Liver (tissue), 9 donors: ENCODE data around the gene PHF21B. TPM values are rescaled to one million over a fixed set of nuclear protein-coding genes. Genes with fewer than 3 reads are reported as not detected.

ENCODE experiments used
- DNase-seq: peaks from one replicate; pipeline ENCODE4 v3.0.0-alpha.2; 2017; ENCODE audit warnings: low spot score
- H3K27ac ChIP-seq, 2 donors: one replicate each; pipeline ENCODE4 v1.7.0; 2013; ENCODE audit warnings: inconsistent platforms in 2 of 2, low read length in 2 of 2, control low read depth in 1 of 2, low read depth in 1 of 2, mild to moderate bottlenecking in 1 of 2
- H3K27me3 ChIP-seq, 4 donors: one replicate each; pipeline versions ENCODE4 v1.6.1 to v1.7.0; 2013; ENCODE audit warnings: low read length in 3 of 4, inconsistent platforms in 1 of 4, mild to moderate bottlenecking in 1 of 4, moderate library complexity in 1 of 4; ENCODE audit not compliant: control insufficient read depth in 4 of 4, insufficient read depth in 4 of 4
- H3K36me3 ChIP-seq, 4 donors: one replicate each; pipeline versions ENCODE4 v1.6.1 to v1.7.0; 2013; ENCODE audit warnings: low read length in 3 of 4, mild to moderate bottlenecking in 3 of 4, low read depth in 1 of 4, moderate library complexity in 1 of 4; ENCODE audit not compliant: control insufficient read depth in 4 of 4, insufficient read depth in 3 of 4
- H3K4me1 ChIP-seq, 4 donors: one replicate each; pipeline versions ENCODE4 v1.6.1 to v1.7.0; 2013; ENCODE audit warnings: low read length in 3 of 4, mild to moderate bottlenecking in 3 of 4, moderate library complexity in 1 of 4; ENCODE audit not compliant: control insufficient read depth in 4 of 4, insufficient read depth in 4 of 4
- H3K4me3 ChIP-seq, 3 donors: one replicate each; pipeline versions ENCODE4 v1.6.1 to v1.7.0; 2013; ENCODE audit warnings: low read length in 3 of 3, control low read depth in 1 of 3, low read depth in 1 of 3, mild to moderate bottlenecking in 1 of 3
- H3K9ac ChIP-seq, 2 donors: one replicate each; pipeline ENCODE4 v1.7.0; 2013; ENCODE audit warnings: low read length in 2 of 2, mild to moderate bottlenecking in 2 of 2, moderate library complexity in 2 of 2, control low read depth in 1 of 2, low read depth in 1 of 2
- H3K9me3 ChIP-seq, 4 donors: one replicate each; pipeline versions ENCODE4 v1.6.1 to v1.7.0; 2013; ENCODE audit warnings: low read length in 3 of 4; ENCODE audit not compliant: control insufficient read depth in 4 of 4
- ATF3 ChIP-seq: IDR thresholded peaks from 2 replicates; pipeline ENCODE4 v1.6.1; 2016; ENCODE audit warnings: antibody characterized with exemption
- CTCF ChIP-seq: fragments of 150-350 bp; IDR thresholded peaks from 2 replicates; pipeline ENCODE4 v1.5.1; 2017; ENCODE audit warnings: improper control_type of control experiment, low read depth, low read length; ENCODE audit not compliant: missing input control
- EGR1 ChIP-seq, 2 donors: IDR thresholded peaks; 2 replicates each; pipeline ENCODE4 v1.6.1; 2016 to 2018; ENCODE audit warnings: antibody characterized with exemption in 2 of 2, low read depth in 2 of 2
- FOXA1 ChIP-seq: IDR thresholded peaks from 2 replicates; pipeline ENCODE4 v1.6.1; 2016; ENCODE audit warnings: antibody characterized with exemption
- FOXA2 ChIP-seq: IDR thresholded peaks from 2 replicates; pipeline ENCODE4 v1.6.1; 2016; ENCODE audit warnings: antibody characterized with exemption
- GABPA ChIP-seq, 2 donors: IDR thresholded peaks in 1 of 2; conservative IDR thresholded peaks in 1 of 2; 2 replicates each; pipeline ENCODE4 v1.6.1; 2016; ENCODE audit warnings: antibody characterized with exemption in 2 of 2, mild to moderate bottlenecking in 1 of 2, moderate library complexity in 1 of 2
- HNF4A ChIP-seq, 2 donors: conservative IDR thresholded peaks; 2 replicates each; pipeline ENCODE4 v1.6.1; 2016; ENCODE audit warnings: antibody characterized with exemption in 2 of 2, mild to moderate bottlenecking in 2 of 2
- HNF4G ChIP-seq: IDR thresholded peaks from 2 replicates; pipeline ENCODE4 v1.6.1; 2016; ENCODE audit warnings: antibody characterized with exemption
- JUND ChIP-seq, 2 donors: IDR thresholded peaks; 2 replicates each; pipeline ENCODE4 v1.6.1; 2016; ENCODE audit warnings: antibody characterized with exemption in 2 of 2
- MAX ChIP-seq: IDR thresholded peaks from 2 replicates; pipeline ENCODE4 v1.6.1; 2016; ENCODE audit warnings: antibody characterized with exemption
- NR2F2 ChIP-seq: IDR thresholded peaks from 2 replicates; pipeline ENCODE4 v1.6.1; 2016; ENCODE audit warnings: antibody characterized with exemption
- RAD21 ChIP-seq, 2 donors: IDR thresholded peaks; 2 replicates each; pipeline ENCODE4 v1.6.1; 2016; ENCODE audit warnings: antibody characterized with exemption in 2 of 2, mild to moderate bottlenecking in 2 of 2
- REST ChIP-seq: IDR thresholded peaks from 2 replicates; pipeline ENCODE4 v1.6.1; 2016; ENCODE audit warnings: antibody characterized with exemption, mild to moderate bottlenecking
- RXRA ChIP-seq, 2 donors: IDR thresholded peaks; 2 replicates each; pipeline ENCODE4 v1.6.1; 2017 to 2018; ENCODE audit warnings: antibody characterized with exemption in 2 of 2, mild to moderate bottlenecking in 1 of 2
- SP1 ChIP-seq: IDR thresholded peaks from 2 replicates; pipeline ENCODE4 v1.6.1; 2018; ENCODE audit warnings: antibody characterized with exemption, mild to moderate bottlenecking
- TAF1 ChIP-seq: conservative IDR thresholded peaks from 2 replicates; pipeline ENCODE4 v1.6.1; 2016; ENCODE audit warnings: antibody characterized with exemption, mild to moderate bottlenecking
- YY1 ChIP-seq: IDR thresholded peaks from 2 replicates; pipeline ENCODE4 v1.6.1; 2016; ENCODE audit warnings: antibody characterized with exemption, mild to moderate bottlenecking
- ZBTB33 ChIP-seq: IDR thresholded peaks from 2 replicates; pipeline ENCODE4 v1.6.1; 2016; ENCODE audit warnings: antibody characterized with exemption
- WGBS: extraction: QIAGEN DNeasy Blood & Tissue Kit; methylation state at CpG from one replicate; pipeline ENCODE4 v1.1.7; 2013; 5-methylcytosine and 5-hydroxymethylcytosine counted together
- polyA plus RNA-seq, 2 donors: library from polyadenylated mRNA; stranded (reverse) in 1 of 2; unstranded in 1 of 2; fragments of 200-250 nt in 1 of 2; fragments of >200 nt in 1 of 2; fragmentation: Nextera tagmentation in 1 of 2; extraction: Ambion mirVana in 1 of 2; gene quantifications; one replicate each; pipeline versions ENCODE4 v1.2.1 to v1.2.3, GENCODE V29; 2013 to 2015
- total RNA-seq, 2 donors: library from RNA; depleted of rRNA; stranded (reverse); fragments of >200 nt; gene quantifications; one replicate each; pipeline ENCODE4 v1.2.3, GENCODE V29; 2014
- donor health status: healthy.
- donor health status: healthy.
- donor health status: healthy.
- donor health status: healthy.
- donor health status: healthy.

Gene PHF21B
- total and polyA plus RNA-seq, 4 donors, result not detected

GRCh38 chr22:45042263-45042662, 32.5 kb upstream of the PHF21B start:
- TF ChIP-seq RXRA (IDR thresholded peaks at IDR 0.05), result no peak
- TF ChIP-seq YY1, result no peak
- TF ChIP-seq ZBTB33, result no peak
- no peak for TF ChIP-seq SP1
- TF ChIP-seq TAF1, result no peak
- no peak for TF ChIP-seq GABPA (IDR thresholded peaks at IDR 0.05 in 1 of 2, conservative IDR thresholded peaks at IDR 0.05 in 1 of 2)
- no peak for TF ChIP-seq JUND (IDR thresholded peaks at IDR 0.05)
- TF ChIP-seq CTCF, result no peak
- no peak for TF ChIP-seq HNF4A (conservative IDR thresholded peaks at IDR 0.05)
- TF ChIP-seq FOXA2, result no peak
- no peak for TF ChIP-seq HNF4G
- TF ChIP-seq ATF3, result no peak
- TF ChIP-seq RAD21 (IDR thresholded peaks at IDR 0.05), result no peak
- no peak for TF ChIP-seq NR2F2
- TF ChIP-seq MAX, result no peak
- no peak for TF ChIP-seq EGR1 (IDR thresholded peaks at IDR 0.05; ENCODE audit: low read depth in 2 of 2)
- TF ChIP-seq REST, result no peak
- TF ChIP-seq FOXA1, result no peak
- H3K9ac ChIP-seq, result no peak overlapping the region
- H3K27me3 ChIP-seq, result peaks cover 0 to 5% (median 0%) of the 10 kb centered on the region in 4 donors

More at GRCh38 chr22:45042263-45042662, 32.5 kb upstream of the PHF21B start:
- Histone ChIP-seq H3K4me3 (no peak overlapping the region), H3K27ac (no peak overlapping the region), H3K9me3 (peaks cover 0 to 4% (median 0%) of the 10 kb centered on the region in 4 donors), H3K36me3 (no peaks in the 10 kb centered on the region), H3K4me1 (no peaks in the 10 kb centered on the region)
- WGBS, result 71% methylated on average over 8 of the region's 8 CpGs
- DNase-seq, result no peak
